HepG2 (cell line): ENCODE results near the gene SLC2A8. TPM values are rescaled to one million over a fixed set of nuclear protein-coding genes. Genes with fewer than 3 reads are reported as not detected.

Experiments
- AFF4 ChIP-seq: sonication (generic); formaldehyde crosslinking; IDR thresholded peaks from 2 replicates; pipeline ENCODE4 v1.4.0; 2020; ENCODE audit warnings: missing genetic modification reagents
- CERS6 ChIP-seq: sonication (generic); formaldehyde crosslinking; IDR thresholded peaks from 2 replicates; pipeline ENCODE4 v1.5.0; 2020; ENCODE audit warnings: missing genetic modification reagents
- HIVEP1 ChIP-seq: sonication (generic); formaldehyde crosslinking; IDR thresholded peaks from 2 replicates; pipeline ENCODE4 v1.4.0; 2020; ENCODE audit warnings: mild to moderate bottlenecking, missing genetic modification reagents
- POLR2G ChIP-seq: fragments of 200-400 bp; formaldehyde crosslinking; IDR thresholded peaks from 2 replicates; pipeline ENCODE4 v1.6.1; 2018; ENCODE audit warnings: mild to moderate bottlenecking, low read depth, low read length, moderate library complexity
- SNAPC4 ChIP-seq: sonication (generic); formaldehyde crosslinking; IDR thresholded peaks from 2 replicates; pipeline ENCODE4 v1.4.0; 2020; ENCODE audit warnings: mild to moderate bottlenecking, missing genetic modification reagents
- TEAD3 ChIP-seq: optimal IDR thresholded peaks from 2 replicates; pipeline ENCODE3; 2016; ENCODE audit warnings: borderline replicate concordance
- ZBTB44 ChIP-seq: sonication (generic); formaldehyde crosslinking; IDR thresholded peaks from 2 replicates; pipeline ENCODE4 v1.4.0; 2020; ENCODE audit warnings: missing genetic modification reagents
- ZHX1 ChIP-seq: sonication (generic); formaldehyde crosslinking; IDR thresholded peaks from 2 replicates; pipeline ENCODE4 v1.8.1; 2022; ENCODE audit warnings: low read depth, mild to moderate bottlenecking, missing genetic modification reagents
- ZNF460 ChIP-seq: sonication (generic); formaldehyde crosslinking; IDR thresholded peaks from 2 replicates; pipeline ENCODE4 v1.5.1; 2020; ENCODE audit warnings: missing genetic modification reagents, mild to moderate bottlenecking, borderline replicate concordance
- ZNF496 ChIP-seq: sonication (generic); formaldehyde crosslinking; IDR thresholded peaks from 2 replicates; pipeline ENCODE4 v1.8.1; 2023; ENCODE audit warnings: mild to moderate bottlenecking, moderate library complexity, missing genetic modification reagents; ENCODE audit not compliant: insufficient replicate concordance
- ZNF639 ChIP-seq: conservative IDR thresholded peaks from 2 replicates; pipeline ENCODE4 v1.6.1; 2018; ENCODE audit warnings: missing genetic modification reagents
- polyA plus RNA-seq, 8 experiments: library from polyadenylated mRNA; depleted of rRNA in 3 of 8; stranded (reverse) in 7 of 8; unstranded in 1 of 8; fragments of >200 nt; fragmentation: Illumina TruSeq in 4 of 8; extraction: Trizol in 4 of 8; gene quantifications; 2 replicates each; pipeline versions ENCODE4 v1.2.1 to v1.2.3, GENCODE V29; 2011 to 2016; ENCODE audit warnings: low read depth in 4 of 8, missing spikeins in 1 of 8, mixed read lengths in 1 of 8; ENCODE audit not compliant: insufficient read depth in 1 of 8
- total RNA-seq, 5 experiments: library from RNA; depleted of rRNA; stranded (reverse); fragments of >200 nt; fragmentation: Illumina TruSeq; extraction: Trizol; gene quantifications; 2 replicates each; pipeline ENCODE4 v1.2.3, GENCODE V29; 2016; ENCODE audit warnings: low read depth in 1 of 5

Gene SLC2A8
- total and polyA plus RNA-seq, 2 of the 13 experiments (the other 11 are each of a cell fraction or from before 2014, with no cell fraction given): 22.6 to 48.6 TPM

GRCh38 chr9:127450830-127451607 lies 54.0 kb downstream of the SLC2A8 start, which contains the start of the genes LRSAM1 and RPL12 (continued):
- peak; percentile 80 for TF ChIP-seq ZNF639
- no peak for TF ChIP-seq ZBTB44 (CRISPR knock-in tag)
- peak; percentile 96 for TF ChIP-seq ZHX1 (CRISPR knock-in tag)
- TF ChIP-seq AFF4: peak; percentile 77
- peak; percentile 44; the same call in 1 of the 2 replicates for TF ChIP-seq SNAPC4 (CRISPR knock-in tag)
- TF ChIP-seq POLR2G: peak; percentile 100
- no peak; the same call in 1 of the 2 replicates for TF ChIP-seq ZNF460 (CRISPR knock-in tag)
- peak; percentile 63 for TF ChIP-seq TEAD3 (CRISPR knock-in tag)
- TF ChIP-seq ZNF496 (CRISPR knock-in tag): no peak
- no peak for TF ChIP-seq CERS6 (CRISPR knock-in tag)
- peak; percentile 36; the same call in 1 of the 2 replicates for TF ChIP-seq HIVEP1 (CRISPR knock-in tag)
